HCT116 (cell line): Measurements from ENCODE around the gene AFF1. TPM values are rescaled to one million over a fixed set of nuclear protein-coding genes. Genes with fewer than 3 reads are reported as not detected.

Experiments used
- ATAC-seq: fragments of 200-7000 bp; cut with Tn5 transposase; 2 replicates; pipeline ENCODE4 v1.9.1; 2020; ENCODE audit warnings: mild to moderate bottlenecking, moderate library complexity
- BruUV-seq: library from RNA; stranded (reverse); fragments of 400-500 nt; replicated peaks from 2 replicates; lab custom pipeline; 2021; lab: Mats Ljungman, UMichigan
- CTCF ChIA-PET: fragments of 300-600 bp; sonication (Branson Sonifier 250); formaldehyde crosslinking; loops from one replicate; lab custom pipeline; 2021; ENCODE audit warnings: antibody characterized with exemption; lab: Charles Lee
- POLR2A ChIA-PET: fragments of 300-600, 350-600 bp; sonication (Branson Sonifier 250); formaldehyde crosslinking; loops from one replicate; lab custom pipeline; 2021; ENCODE audit warnings: antibody characterized with exemption; lab: Charles Lee
- RAD21 ChIA-PET, 2 experiments: fragments of 300-600 bp; sonication (Branson Sonifier 250); formaldehyde crosslinking; loops; one replicate each; lab custom pipeline; 2023; ENCODE audit warnings: low total read pairs in 2 of 2; ENCODE audit not compliant: uncharacterized antibody in 2 of 2, unreplicated experiment in 2 of 2, low non-redundant PET in 1 of 2; lab: Charles Lee
- DNase-seq: peaks from one replicate; pipeline ENCODE4 v3.0.0-alpha.2; 2010; ENCODE audit warnings: low read depth, low spot score
- H2AFZ ChIP-seq: fragments of 200-600 bp; shearing (Covaris generic), sonication (generic); 2 replicates; pipeline ENCODE4 v1.6.1; 2017; ENCODE audit warnings: low read depth, mixed run types, mixed read lengths, antibody characterized with exemption, low read length; ENCODE audit not compliant: poor library complexity, severe bottlenecking
- H3K27ac ChIP-seq: 2 replicates; pipeline ENCODE4 v1.5.1; 2012; ENCODE audit warnings: low read depth, low read length
- H3K27me3 ChIP-seq: fragments of 200-600 bp; sonication (generic); 2 replicates; pipeline ENCODE4 v1.6.1; 2016; ENCODE audit warnings: mixed run types, low read length, mixed read lengths; ENCODE audit not compliant: insufficient read depth
- H3K36me3 ChIP-seq, 2 experiments: fragments of 200-500 bp in 1 of 2; fragments of 200-600 bp in 1 of 2; sonication (Bioruptor generic) in 1 of 2; sonication (generic) in 1 of 2; 2 replicates each; pipeline versions ENCODE4 v1.5.1 to v1.6.1; 2014 to 2016; ENCODE audit warnings: low read length in 2 of 2, inconsistent platforms in 1 of 2, mixed read lengths in 1 of 2, mixed run types in 1 of 2; ENCODE audit not compliant: insufficient read depth in 2 of 2, control insufficient read depth in 1 of 2
- H3K4me1 ChIP-seq, 2 experiments: fragments of 200-600 bp in 1 of 2; sonication (generic) in 1 of 2; 2 replicates each; pipeline versions ENCODE4 v1.5.1 to v1.6.1; 2012 to 2017; ENCODE audit warnings: low read length in 2 of 2, inconsistent platforms in 1 of 2, mild to moderate bottlenecking in 1 of 2, mixed read lengths in 1 of 2, mixed run types in 1 of 2, moderate library complexity in 1 of 2; ENCODE audit not compliant: insufficient read depth in 2 of 2, control insufficient read depth in 1 of 2
- H3K4me2 ChIP-seq: fragments of 200-600 bp; sonication (generic); 2 replicates; pipeline ENCODE4 v1.6.1; 2017; ENCODE audit warnings: mixed run types, low read length, mixed read lengths
- H3K4me3 ChIP-seq, 2 experiments: fragments of 200-600 bp in 1 of 2; sonication (generic) in 1 of 2; replicated peaks in 1 of 2; 2 replicates each; pipeline ENCODE4 v1.5.1; 2011 to 2016; ENCODE audit warnings: low read length in 2 of 2, control low read depth in 1 of 2, low read depth in 1 of 2, mild to moderate bottlenecking in 1 of 2, mixed read lengths in 1 of 2, mixed run types in 1 of 2
- H3K79me2 ChIP-seq: fragments of 200-600 bp; sonication (generic); 2 replicates; pipeline ENCODE4 v1.6.1; 2017; ENCODE audit warnings: mild to moderate bottlenecking, mixed run types, low read length, moderate library complexity, mixed read lengths; ENCODE audit not compliant: insufficient read depth
- H3K9ac ChIP-seq: fragments of 200-600 bp; sonication (generic); 2 replicates; pipeline ENCODE4 v1.6.1; 2016; ENCODE audit warnings: low read length, mixed read lengths
- H3K9me2 ChIP-seq: fragments of 200-600 bp; sonication (generic), shearing (Covaris generic); 2 replicates; pipeline ENCODE4 v1.6.1; 2017; ENCODE audit warnings: mixed run types, mild to moderate bottlenecking, moderate library complexity; ENCODE audit not compliant: insufficient read depth
- H3K9me3 ChIP-seq, 2 experiments: fragments of 200-500 bp in 1 of 2; fragments of 200-600 bp in 1 of 2; sonication (Bioruptor generic) in 1 of 2; sonication (generic) in 1 of 2; 2 replicates each; pipeline ENCODE4 v1.6.1; 2014 to 2017; ENCODE audit warnings: low read length in 2 of 2, mixed read lengths in 2 of 2, inconsistent platforms in 1 of 2, low read depth in 1 of 2, mild to moderate bottlenecking in 1 of 2, mixed run types in 1 of 2, moderate library complexity in 1 of 2; ENCODE audit not compliant: control insufficient read depth in 1 of 2, insufficient read depth in 1 of 2
- H4K20me1 ChIP-seq: fragments of 200-600 bp; sonication (generic), shearing (Covaris generic); 2 replicates; pipeline ENCODE4 v1.6.1; 2017; ENCODE audit warnings: mixed run types, mild to moderate bottlenecking, moderate library complexity; ENCODE audit not compliant: insufficient read depth
- EGR1 ChIP-seq: IDR thresholded peaks from 2 replicates; pipeline ENCODE4 v1.6.1; 2012; ENCODE audit warnings: low read depth
- ELF1 ChIP-seq: IDR thresholded peaks from 2 replicates; pipeline ENCODE4 v1.6.1; 2012; ENCODE audit warnings: low read depth, borderline replicate concordance
- EZH2phosphoT487 ChIP-seq: fragments of 200-600 bp; IDR thresholded peaks from 2 replicates; pipeline ENCODE4 v1.6.1; 2018; ENCODE audit warnings: antibody characterized with exemption, borderline replicate concordance
- POLR2A ChIP-seq: IDR thresholded peaks from 2 replicates; pipeline ENCODE4 v1.7.0; 2011; ENCODE audit warnings: borderline replicate concordance; ENCODE audit not compliant: insufficient read depth, insufficient read length; ENCODE audit errors: extremely low read depth
- RAD21 ChIP-seq: IDR thresholded peaks from 2 replicates; pipeline ENCODE4 v1.6.1; 2012; ENCODE audit warnings: low read depth, mild to moderate bottlenecking
- SIN3A ChIP-seq: IDR thresholded peaks from 2 replicates; pipeline ENCODE4 v1.6.1; 2012; ENCODE audit warnings: low read depth
- SRF ChIP-seq: IDR thresholded peaks from 2 replicates; pipeline ENCODE4 v1.6.1; 2012; ENCODE audit warnings: low read depth
- YY1 ChIP-seq: IDR thresholded peaks from 2 replicates; pipeline ENCODE4 v1.6.1; 2011; ENCODE audit warnings: low read length, low read depth, moderate library complexity, mild to moderate bottlenecking; ENCODE audit not compliant: insufficient replicate concordance; ENCODE audit errors: extremely low read depth
- ZFX ChIP-seq: fragments of 450-650 bp; IDR thresholded peaks from 2 replicates; pipeline ENCODE4 v1.6.1; 2017
- ZNF274 ChIP-seq: fragments of 200-500 bp; sonication (Bioruptor generic); IDR thresholded peaks from 2 replicates; pipeline ENCODE4 v1.6.1; 2014; ENCODE audit warnings: mild to moderate bottlenecking, low read depth, low read length, inconsistent platforms
- intact Hi-C: fragments of 100-400 bp; cut with micrococcal nuclease; formaldehyde crosslinking; loops from 2 replicates; pipeline ENCODE4 v1.10.0; 2022
- total RNA-seq: library from RNA; stranded (reverse); gene quantifications from one replicate; pipeline ENCODE4 v1.2.1, GENCODE V29; 2021; ENCODE audit not compliant: unreplicated experiment
- TF ChIP-seq, protein P1 (sequence below): IDR thresholded peaks from 2 replicates; pipeline ENCODE4 v1.6.1; 2011; ENCODE audit warnings: mild to moderate bottlenecking, low read length, moderate library complexity; ENCODE audit not compliant: insufficient replicate concordance; ENCODE audit errors: extremely low read depth
- TF ChIP-seq, protein P2 (sequence below), 3 experiments: fragments of 200-600 bp in 1 of 3; sonication (generic) in 1 of 3; IDR thresholded peaks in 2 of 3; conservative IDR thresholded peaks in 1 of 3; 2 replicates each; pipeline ENCODE4 v1.5.1; 2012 to 2017; ENCODE audit warnings: low read depth in 2 of 3, low read length in 2 of 3, antibody characterized with exemption in 1 of 3, borderline replicate concordance in 1 of 3, control low read depth in 1 of 3, mild to moderate bottlenecking in 1 of 3, mixed read lengths in 1 of 3, mixed run types in 1 of 3, moderate library complexity in 1 of 3; ENCODE audit not compliant: insufficient read depth in 1 of 3

Gene AFF1
- total RNA-seq, 1 experiment from 2014 or later = 43.1 TPM

DNA sequence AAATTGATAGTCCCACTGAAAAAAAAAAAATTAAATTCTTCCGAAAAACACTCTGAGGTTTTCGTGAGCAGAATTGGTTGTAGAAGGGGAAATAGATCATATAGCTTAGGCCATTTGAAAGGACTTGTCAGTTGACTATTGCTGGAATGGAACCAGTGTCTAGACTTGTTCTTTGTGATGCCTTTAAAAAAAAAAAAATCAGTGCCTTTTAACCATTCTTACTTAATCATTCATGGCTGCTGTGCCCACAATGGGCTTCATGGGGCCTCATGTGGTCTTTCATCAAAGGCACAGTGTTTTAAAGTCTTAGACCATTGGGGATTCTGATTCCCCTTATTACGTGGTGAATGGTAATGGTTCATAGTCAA lies 139.3 kb downstream of the AFF1 start:
- Histone ChIP-seq H3K4me3 (no peak overlapping the region), H3K4me1 (no peaks in the 10 kb centered on the region), H2AFZ (no peak overlapping the region), H4K20me1 (0 out of 2 replicates have a peak, but pooled peaks cover 7% of the 10 kb centered on the region), H3K4me2 (no peak overlapping the region), H3K27me3 (no peaks in the 10 kb centered on the region), H3K79me2 (peaks cover 14% of the 10 kb centered on the region; the same call in 1 of the 2 replicates), H3K36me3 (no peaks in the 10 kb centered on the region), H3K9ac (no peak overlapping the region), H3K9me2 (no peaks in the 10 kb centered on the region), H3K9me3 (no peaks in the 10 kb centered on the region), H3K27ac (no peak overlapping the region)
- RAD21 ChIA-PET = no interaction called here
- ATAC-seq = no peak
- TF ChIP-seq SRF = no peak
- TF ChIP-seq POLR2A = no peak
- TF ChIP-seq ELF1 = no peak
- no peak for TF ChIP-seq RAD21
- POLR2A ChIA-PET = no interaction called here
- no TSS peak for BruUV-seq
- CTCF ChIA-PET = no interaction called here
- intact Hi-C loops = no loop called here
- no peak for DNase-seq

DNA sequence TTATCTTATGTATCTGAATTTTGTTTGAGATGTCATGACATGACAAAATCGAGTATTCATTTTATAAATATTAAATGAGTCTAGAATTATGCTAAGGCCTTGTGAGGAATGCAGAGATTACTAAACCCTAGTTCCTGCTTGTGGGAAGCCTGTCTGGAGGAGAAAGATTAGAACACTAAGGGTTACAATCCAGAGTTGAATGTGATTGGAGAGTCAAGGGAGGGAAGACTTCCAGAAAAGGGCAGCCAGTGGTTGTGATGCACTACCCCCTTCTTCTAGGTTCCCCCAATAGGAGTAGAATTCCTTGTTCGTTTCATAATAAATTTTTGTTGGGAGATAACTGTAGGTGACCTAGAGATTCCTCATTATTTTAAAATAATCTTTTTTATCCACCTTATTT lies 141.1 kb downstream of the AFF1 start:
- no peak overlapping the region for H3K27ac ChIP-seq
- H4K20me1 ChIP-seq = 0 out of 2 replicates have a peak, but pooled peaks cover 7% of the 10 kb centered on the region
- ChIA-PET CTCF (interaction anchor here (1.3 kb wide), 1 partner anchor 18 kb away, joined by 4 read pairs; no protein-coding TSS in a partner anchor), POLR2A (no interaction called here)
- no peak overlapping the region for H3K4me2 ChIP-seq
- no TSS peak for BruUV-seq
- no peaks in the 10 kb centered on the region for H3K36me3 ChIP-seq
- DNase-seq = no peak
- intact Hi-C loops = no loop called here
- no peak for ATAC-seq
- no peak overlapping the region for H3K9ac ChIP-seq
- no peaks in the 10 kb centered on the region for H3K9me2 ChIP-seq
- no peaks in the 10 kb centered on the region for H3K4me1 ChIP-seq
- peaks cover 14% of the 10 kb centered on the region; the same call in 1 of the 2 replicates for H3K79me2 ChIP-seq
- TF ChIP-seq ZNF274 (no peak), ZFX (no peak), SIN3A (no peak), EGR1 (no peak), ELF1 (no peak), YY1 (no peak), SRF (no peak), EZH2phosphoT487 (no peak)
- TF ChIP-seq, protein P1, sequence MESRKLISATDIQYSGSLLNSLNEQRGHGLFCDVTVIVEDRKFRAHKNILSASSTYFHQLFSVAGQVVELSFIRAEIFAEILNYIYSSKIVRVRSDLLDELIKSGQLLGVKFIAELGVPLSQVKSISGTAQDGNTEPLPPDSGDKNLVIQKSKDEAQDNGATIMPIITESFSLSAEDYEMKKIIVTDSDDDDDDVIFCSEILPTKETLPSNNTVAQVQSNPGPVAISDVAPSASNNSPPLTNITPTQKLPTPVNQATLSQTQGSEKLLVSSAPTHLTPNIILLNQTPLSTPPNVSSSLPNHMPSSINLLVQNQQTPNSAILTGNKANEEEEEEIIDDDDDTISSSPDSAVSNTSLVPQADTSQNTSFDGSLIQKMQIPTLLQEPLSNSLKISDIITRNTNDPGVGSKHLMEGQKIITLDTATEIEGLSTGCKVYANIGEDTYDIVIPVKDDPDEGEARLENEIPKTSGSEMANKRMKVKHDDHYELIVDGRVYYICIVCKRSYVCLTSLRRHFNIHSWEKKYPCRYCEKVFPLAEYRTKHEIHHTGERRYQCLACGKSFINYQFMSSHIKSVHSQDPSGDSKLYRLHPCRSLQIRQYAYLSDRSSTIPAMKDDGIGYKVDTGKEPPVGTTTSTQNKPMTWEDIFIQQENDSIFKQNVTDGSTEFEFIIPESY = no peak
- TF ChIP-seq, protein P2, sequence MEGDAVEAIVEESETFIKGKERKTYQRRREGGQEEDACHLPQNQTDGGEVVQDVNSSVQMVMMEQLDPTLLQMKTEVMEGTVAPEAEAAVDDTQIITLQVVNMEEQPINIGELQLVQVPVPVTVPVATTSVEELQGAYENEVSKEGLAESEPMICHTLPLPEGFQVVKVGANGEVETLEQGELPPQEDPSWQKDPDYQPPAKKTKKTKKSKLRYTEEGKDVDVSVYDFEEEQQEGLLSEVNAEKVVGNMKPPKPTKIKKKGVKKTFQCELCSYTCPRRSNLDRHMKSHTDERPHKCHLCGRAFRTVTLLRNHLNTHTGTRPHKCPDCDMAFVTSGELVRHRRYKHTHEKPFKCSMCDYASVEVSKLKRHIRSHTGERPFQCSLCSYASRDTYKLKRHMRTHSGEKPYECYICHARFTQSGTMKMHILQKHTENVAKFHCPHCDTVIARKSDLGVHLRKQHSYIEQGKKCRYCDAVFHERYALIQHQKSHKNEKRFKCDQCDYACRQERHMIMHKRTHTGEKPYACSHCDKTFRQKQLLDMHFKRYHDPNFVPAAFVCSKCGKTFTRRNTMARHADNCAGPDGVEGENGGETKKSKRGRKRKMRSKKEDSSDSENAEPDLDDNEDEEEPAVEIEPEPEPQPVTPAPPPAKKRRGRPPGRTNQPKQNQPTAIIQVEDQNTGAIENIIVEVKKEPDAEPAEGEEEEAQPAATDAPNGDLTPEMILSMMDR (IDR thresholded peaks at IDR 0.05 in 2 of 3, conservative IDR thresholded peaks at IDR 0.05 in 1 of 3; ENCODE audit: borderline replicate concordance in 1 of 3, insufficient read depth in 1 of 3, low read depth in 2 of 3, low read length in 2 of 3) = no peak
- TF ChIP-seq, all 23 proteins: peak for 0
- H3K9me3 ChIP-seq = no peaks in the 10 kb centered on the region
- RAD21 ChIA-PET = no interaction called here
- no peak overlapping the region for H3K4me3 ChIP-seq
- no peaks in the 10 kb centered on the region for H3K27me3 ChIP-seq
- no peak overlapping the region for H2AFZ ChIP-seq
